LNCAP (cell line): ENCODE measurements around the gene SMPD3.

Experiments
- CTCF ChIP-seq: fragments of 450-650 bp; IDR thresholded peaks from 2 replicates; pipeline ENCODE4 v1.5.1; 2017; ENCODE audit warnings: mild to moderate bottlenecking

The SMPD3 gene

DNA sequence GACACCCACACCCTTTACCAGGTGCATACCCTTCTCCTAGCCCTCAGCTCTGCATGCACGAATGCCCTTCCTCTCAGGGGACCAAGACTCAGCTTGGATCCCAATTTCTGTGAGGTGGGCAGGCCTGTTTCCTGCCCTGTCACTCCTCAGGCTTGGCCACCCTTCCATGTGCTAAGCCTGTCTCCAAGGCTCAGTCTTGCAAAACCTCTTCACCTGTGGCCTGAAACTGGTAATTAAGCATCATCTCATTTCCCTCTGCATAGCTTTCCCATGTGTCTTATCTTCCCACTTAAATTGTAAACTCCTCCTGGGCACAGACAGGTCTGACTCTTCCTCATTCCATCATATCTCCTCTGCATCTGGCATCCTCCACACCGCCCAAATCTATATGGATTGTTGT, 31.0 kb upstream of the SMPD3 start:
- no peak for TF ChIP-seq CTCF

DNA sequence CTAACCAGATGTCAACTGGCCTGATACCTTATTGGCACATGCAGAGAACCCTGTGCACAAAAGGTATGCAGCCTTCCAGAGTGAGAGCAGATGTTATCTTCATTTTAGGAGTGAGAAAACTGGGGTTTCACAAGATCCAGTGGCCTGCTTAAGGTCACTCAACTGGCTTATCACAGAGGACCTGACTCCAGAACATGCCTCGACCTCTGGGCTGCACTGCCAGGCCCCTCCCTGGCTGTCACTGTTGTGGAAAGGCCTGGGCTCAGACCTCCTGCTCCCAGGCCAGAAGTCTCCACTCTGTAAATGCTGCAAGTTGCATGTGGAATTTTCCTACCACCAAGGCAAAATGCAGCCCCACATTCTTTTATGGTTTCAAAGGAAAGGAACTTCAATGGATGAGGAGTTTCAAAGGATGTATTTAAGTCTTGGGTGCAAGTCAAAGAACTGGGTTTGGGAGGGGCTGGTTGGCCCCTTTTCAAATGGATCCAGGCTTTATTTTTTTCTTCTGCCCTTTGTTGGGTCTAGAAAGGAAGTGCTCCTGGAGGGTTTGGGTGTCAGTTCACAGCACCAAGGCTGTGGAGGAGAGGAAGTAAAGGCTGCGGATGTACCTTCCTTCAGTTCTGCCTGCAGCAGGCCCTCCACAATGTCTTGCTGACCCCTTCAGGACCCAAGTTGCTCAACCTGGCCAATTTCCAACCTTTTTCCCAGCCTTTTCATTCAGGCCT, 30.4 kb upstream of the SMPD3 start:
- TF ChIP-seq CTCF: no peak

- no peak for TF ChIP-seq CTCF
These were observed 26.8 kb upstream of the SMPD3 start for GRCh38 chr16:68475071-68475470.

- no peak for TF ChIP-seq CTCF
These were observed 25.2 kb upstream of the SMPD3 start for GRCh38 chr16:68473358-68474070.

- no peak for TF ChIP-seq CTCF
These were observed 24.3 kb upstream of the SMPD3 start for GRCh38 chr16:68472581-68472980.

DNA sequence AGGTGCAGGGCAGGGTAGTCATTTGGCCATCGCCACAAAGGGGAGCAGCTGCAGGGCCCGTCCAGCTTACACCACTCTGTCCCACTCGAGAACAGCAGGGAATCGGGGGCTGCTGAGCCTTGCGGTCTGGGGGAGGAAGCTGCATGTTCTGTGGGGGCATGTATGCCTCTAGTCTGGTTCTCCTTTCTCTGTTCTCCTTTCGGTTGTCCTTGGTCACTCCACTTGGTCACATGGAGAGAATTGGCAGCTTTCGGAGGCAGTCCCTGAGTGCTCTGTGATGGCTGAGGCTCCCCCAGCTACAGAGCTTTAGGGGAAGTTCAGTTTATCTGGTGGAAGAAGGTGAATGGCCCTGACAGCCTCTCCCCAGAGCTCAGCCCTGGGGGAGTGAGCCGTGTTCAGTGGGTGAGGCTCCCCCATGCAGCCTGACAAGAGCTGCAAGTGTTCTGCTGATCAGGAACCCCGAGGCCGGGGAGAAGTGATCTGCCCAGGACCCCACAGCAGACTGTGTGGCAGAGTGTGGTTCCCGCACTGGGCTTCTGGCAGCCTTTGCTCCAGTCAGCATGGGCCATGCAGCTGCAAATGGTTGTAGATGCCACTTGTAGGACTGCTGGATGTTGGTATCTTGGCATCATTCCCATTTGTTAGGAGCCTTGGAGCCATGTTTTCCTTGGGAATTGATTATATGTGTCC, 22.3 kb upstream of the SMPD3 start:
- no peak for TF ChIP-seq CTCF

GRCh38 chr16:68469796-68470460, 21.6 kb upstream of the SMPD3 start:
- no peak for TF ChIP-seq CTCF
